Liver (tissue), 3 donors: ENCODE data around the gene PHGDH.

ENCODE experiments used
- SP1 ChIP-seq: IDR thresholded peaks from 2 replicates; pipeline ENCODE4 v1.6.1; 2018; ENCODE audit warnings: antibody characterized with exemption, mild to moderate bottlenecking
- TF ChIP-seq, protein P1 (sequence below): fragments of 150-350 bp; IDR thresholded peaks from 2 replicates; pipeline ENCODE4 v1.5.1; 2017; ENCODE audit warnings: improper control_type of control experiment, low read depth, low read length; ENCODE audit not compliant: missing input control
- TF ChIP-seq, protein P2 (sequence below): IDR thresholded peaks from 2 replicates; pipeline ENCODE4 v1.6.1; 2016; ENCODE audit warnings: antibody characterized with exemption, mild to moderate bottlenecking
- donor health status: healthy.
- donor health status: healthy.

DNA sequence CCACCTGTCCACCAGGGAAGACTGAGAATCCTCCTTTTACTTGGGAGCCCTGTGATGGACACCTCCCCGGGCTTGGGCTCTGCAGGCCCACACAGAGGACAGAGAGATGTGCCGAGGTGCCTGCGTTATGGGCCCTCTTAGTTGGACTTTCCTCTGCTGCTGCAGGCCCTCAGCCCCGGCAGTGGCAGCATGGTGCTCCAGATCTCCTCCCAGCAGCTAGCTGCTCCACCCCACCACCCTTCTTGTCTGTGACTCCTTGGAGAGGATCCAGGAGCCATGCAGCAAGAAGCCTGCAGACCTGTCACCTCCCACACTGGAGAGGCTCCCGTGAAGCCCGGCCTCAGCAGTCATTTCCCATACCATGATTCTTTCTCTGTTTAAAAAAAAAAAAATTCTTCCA lies 27.4 kb downstream of the PHGDH start:
- TF ChIP-seq, protein P1, sequence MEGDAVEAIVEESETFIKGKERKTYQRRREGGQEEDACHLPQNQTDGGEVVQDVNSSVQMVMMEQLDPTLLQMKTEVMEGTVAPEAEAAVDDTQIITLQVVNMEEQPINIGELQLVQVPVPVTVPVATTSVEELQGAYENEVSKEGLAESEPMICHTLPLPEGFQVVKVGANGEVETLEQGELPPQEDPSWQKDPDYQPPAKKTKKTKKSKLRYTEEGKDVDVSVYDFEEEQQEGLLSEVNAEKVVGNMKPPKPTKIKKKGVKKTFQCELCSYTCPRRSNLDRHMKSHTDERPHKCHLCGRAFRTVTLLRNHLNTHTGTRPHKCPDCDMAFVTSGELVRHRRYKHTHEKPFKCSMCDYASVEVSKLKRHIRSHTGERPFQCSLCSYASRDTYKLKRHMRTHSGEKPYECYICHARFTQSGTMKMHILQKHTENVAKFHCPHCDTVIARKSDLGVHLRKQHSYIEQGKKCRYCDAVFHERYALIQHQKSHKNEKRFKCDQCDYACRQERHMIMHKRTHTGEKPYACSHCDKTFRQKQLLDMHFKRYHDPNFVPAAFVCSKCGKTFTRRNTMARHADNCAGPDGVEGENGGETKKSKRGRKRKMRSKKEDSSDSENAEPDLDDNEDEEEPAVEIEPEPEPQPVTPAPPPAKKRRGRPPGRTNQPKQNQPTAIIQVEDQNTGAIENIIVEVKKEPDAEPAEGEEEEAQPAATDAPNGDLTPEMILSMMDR: no peak
- TF ChIP-seq, protein P2, sequence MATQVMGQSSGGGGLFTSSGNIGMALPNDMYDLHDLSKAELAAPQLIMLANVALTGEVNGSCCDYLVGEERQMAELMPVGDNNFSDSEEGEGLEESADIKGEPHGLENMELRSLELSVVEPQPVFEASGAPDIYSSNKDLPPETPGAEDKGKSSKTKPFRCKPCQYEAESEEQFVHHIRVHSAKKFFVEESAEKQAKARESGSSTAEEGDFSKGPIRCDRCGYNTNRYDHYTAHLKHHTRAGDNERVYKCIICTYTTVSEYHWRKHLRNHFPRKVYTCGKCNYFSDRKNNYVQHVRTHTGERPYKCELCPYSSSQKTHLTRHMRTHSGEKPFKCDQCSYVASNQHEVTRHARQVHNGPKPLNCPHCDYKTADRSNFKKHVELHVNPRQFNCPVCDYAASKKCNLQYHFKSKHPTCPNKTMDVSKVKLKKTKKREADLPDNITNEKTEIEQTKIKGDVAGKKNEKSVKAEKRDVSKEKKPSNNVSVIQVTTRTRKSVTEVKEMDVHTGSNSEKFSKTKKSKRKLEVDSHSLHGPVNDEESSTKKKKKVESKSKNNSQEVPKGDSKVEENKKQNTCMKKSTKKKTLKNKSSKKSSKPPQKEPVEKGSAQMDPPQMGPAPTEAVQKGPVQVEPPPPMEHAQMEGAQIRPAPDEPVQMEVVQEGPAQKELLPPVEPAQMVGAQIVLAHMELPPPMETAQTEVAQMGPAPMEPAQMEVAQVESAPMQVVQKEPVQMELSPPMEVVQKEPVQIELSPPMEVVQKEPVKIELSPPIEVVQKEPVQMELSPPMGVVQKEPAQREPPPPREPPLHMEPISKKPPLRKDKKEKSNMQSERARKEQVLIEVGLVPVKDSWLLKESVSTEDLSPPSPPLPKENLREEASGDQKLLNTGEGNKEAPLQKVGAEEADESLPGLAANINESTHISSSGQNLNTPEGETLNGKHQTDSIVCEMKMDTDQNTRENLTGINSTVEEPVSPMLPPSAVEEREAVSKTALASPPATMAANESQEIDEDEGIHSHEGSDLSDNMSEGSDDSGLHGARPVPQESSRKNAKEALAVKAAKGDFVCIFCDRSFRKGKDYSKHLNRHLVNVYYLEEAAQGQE: no peak
- TF ChIP-seq SP1: no peak
